Endothelial cell (in vitro differentiated cells): Measurements from ENCODE around the gene TGFB2. TPM values are rescaled to one million over a fixed set of nuclear protein-coding genes. Genes with fewer than 3 reads are reported as not detected.

Experiments used
- DNase-seq: peaks from one replicate; pipeline ENCODE4 v3.0.0; 2021; ENCODE audit warnings: low spot score
- H3K27ac Mint-ChIP-seq: one replicate; pipeline ENCODE4 v1.8.0; 2021; ENCODE audit warnings: mixed read lengths, inconsistent platforms; ENCODE audit not compliant: unreplicated experiment
- H3K27me3 Mint-ChIP-seq: one replicate; pipeline ENCODE4 v1.8.0; 2021; ENCODE audit warnings: mild to moderate bottlenecking, moderate library complexity, mixed read lengths, inconsistent platforms; ENCODE audit not compliant: unreplicated experiment
- H3K36me3 Mint-ChIP-seq: one replicate; pipeline ENCODE4 v1.8.0; 2021; ENCODE audit warnings: mild to moderate bottlenecking, low read depth, mixed read lengths, inconsistent platforms; ENCODE audit not compliant: unreplicated experiment
- H3K4me1 Mint-ChIP-seq: one replicate; pipeline ENCODE4 v1.8.0; 2021; ENCODE audit warnings: mild to moderate bottlenecking, mixed read lengths, inconsistent platforms; ENCODE audit not compliant: unreplicated experiment
- H3K4me3 Mint-ChIP-seq: one replicate; pipeline ENCODE4 v1.8.0; 2021; ENCODE audit warnings: mild to moderate bottlenecking, mixed read lengths, inconsistent platforms; ENCODE audit not compliant: unreplicated experiment
- H3K9me3 Mint-ChIP-seq: one replicate; pipeline ENCODE4 v1.8.0; 2021; ENCODE audit warnings: mixed read lengths, inconsistent platforms; ENCODE audit not compliant: unreplicated experiment
- CTCF ChIP-seq: fragments of 200-600 bp; sonication (generic); IDR thresholded peaks from one replicate; pipeline ENCODE4 v1.5.0; 2021; ENCODE audit warnings: antibody characterized with exemption; ENCODE audit not compliant: unreplicated experiment
- total RNA-seq: library from RNA; stranded (reverse); fragmentation: NEBNext Ultra II Directional; extraction: Animal tissue kit (Norgen Biotek cat#: 25700); gene quantifications from one replicate; pipeline ENCODE4 v1.2.1, GENCODE V29; 2021; ENCODE audit not compliant: unreplicated experiment

The TGFB2 gene
- total RNA-seq, 1 donor from 2014 or later = 0.62 TPM

- TF ChIP-seq CTCF = no peak
- DNase-seq = no peak
- H3K36me3 Mint-ChIP-seq = no peaks in the 10 kb centered on the region
- peaks cover 8% of the 10 kb centered on the region for H3K27me3 Mint-ChIP-seq
- H3K27ac Mint-ChIP-seq = no peak overlapping the region
- H3K9me3 Mint-ChIP-seq = no peaks in the 10 kb centered on the region
- H3K4me1 Mint-ChIP-seq = peaks cover 15% of the 10 kb centered on the region
- no peak overlapping the region for H3K4me3 Mint-ChIP-seq
These were observed 5.7 kb downstream of the TGFB2 start for GRCh38 chr1:218350801-218351266.

DNA sequence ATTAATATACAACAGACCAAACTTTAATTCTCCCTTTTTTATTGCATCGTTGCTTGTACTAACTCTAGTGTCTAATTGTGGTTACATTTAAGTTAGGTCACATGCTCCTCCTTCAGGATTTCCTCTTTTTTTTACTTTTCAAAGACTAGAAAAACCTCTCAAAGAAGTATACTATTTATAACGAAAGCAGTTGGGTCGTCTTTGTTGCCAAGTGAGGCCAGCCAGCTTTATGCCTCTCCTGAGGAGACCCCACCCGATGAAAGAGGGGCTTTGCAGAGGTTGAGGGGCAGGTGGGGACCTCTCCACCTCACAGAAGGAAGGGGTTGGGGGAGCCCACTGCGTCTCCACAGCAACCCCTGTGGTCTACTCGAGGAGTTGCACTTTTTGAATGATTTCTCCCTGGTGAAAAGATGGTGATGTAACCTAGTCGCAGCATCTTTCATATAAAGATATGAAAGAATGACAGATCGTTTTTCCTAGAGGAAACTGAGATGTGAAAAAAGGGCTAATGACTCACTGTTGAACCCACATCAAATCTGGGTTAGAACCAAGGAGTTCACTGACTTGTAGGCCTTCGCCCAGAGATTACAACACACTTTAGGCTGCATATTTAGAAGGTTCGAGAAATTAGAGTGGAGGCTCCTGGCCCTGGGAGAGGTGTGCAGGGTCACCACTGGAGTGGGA, 6.4 kb downstream of the TGFB2 start:
- no peak overlapping the region for H3K4me3 Mint-ChIP-seq
- no peaks in the 10 kb centered on the region for H3K9me3 Mint-ChIP-seq
- H3K36me3 Mint-ChIP-seq = no peaks in the 10 kb centered on the region
- H3K4me1 Mint-ChIP-seq = peaks cover 11% of the 10 kb centered on the region
- DNase-seq = no peak
- peaks cover 5% of the 10 kb centered on the region for H3K27me3 Mint-ChIP-seq
- no peak overlapping the region for H3K27ac Mint-ChIP-seq
- TF ChIP-seq CTCF = no peak

DNA sequence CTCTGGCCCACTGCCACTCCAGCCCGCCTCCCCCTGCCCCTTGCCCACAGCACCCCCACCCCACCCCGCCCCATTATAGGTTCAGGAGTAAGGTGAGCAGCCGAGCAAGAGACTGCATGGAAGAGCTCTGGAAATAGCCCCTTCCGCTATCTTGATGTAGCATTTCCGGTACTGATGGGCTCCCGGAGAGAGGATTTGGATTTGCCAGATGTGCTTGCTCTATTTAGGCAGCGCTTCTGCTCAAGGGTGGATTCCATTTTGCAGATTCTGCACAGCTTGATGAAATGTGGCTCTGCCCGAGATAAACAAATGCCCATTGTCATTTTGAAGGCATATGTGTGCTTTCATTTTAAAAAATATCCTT, 6.9 kb downstream of the TGFB2 start:
- no peaks in the 10 kb centered on the region for H3K9me3 Mint-ChIP-seq
- no peak for DNase-seq
- no peak overlapping the region for H3K4me3 Mint-ChIP-seq
- H3K4me1 Mint-ChIP-seq = peaks cover 8% of the 10 kb centered on the region
- H3K27me3 Mint-ChIP-seq = peaks cover 2% of the 10 kb centered on the region
- TF ChIP-seq CTCF = no peak
- no peaks in the 10 kb centered on the region for H3K36me3 Mint-ChIP-seq
- no peak overlapping the region for H3K27ac Mint-ChIP-seq

GRCh38 chr1:218353656-218354055, 8.5 kb downstream of the TGFB2 start:
- no peak for TF ChIP-seq CTCF
- Mint-ChIP-seq H3K4me1 (no peaks in the 10 kb centered on the region), H3K36me3 (no peaks in the 10 kb centered on the region), H3K27ac (no peak overlapping the region), H3K27me3 (peaks cover 2% of the 10 kb centered on the region), H3K9me3 (no peaks in the 10 kb centered on the region), H3K4me3 (no peak overlapping the region)
- no peak for DNase-seq

- H3K27me3 Mint-ChIP-seq = peaks cover 2% of the 10 kb centered on the region
- no peaks in the 10 kb centered on the region for H3K9me3 Mint-ChIP-seq
- no peak for TF ChIP-seq CTCF
- no peak for DNase-seq
- no peaks in the 10 kb centered on the region for H3K36me3 Mint-ChIP-seq
- no peak overlapping the region for H3K4me3 Mint-ChIP-seq
- H3K4me1 Mint-ChIP-seq = no peaks in the 10 kb centered on the region
- H3K27ac Mint-ChIP-seq = no peak overlapping the region
These were observed 10.1 kb downstream of the TGFB2 start for GRCh38 chr1:218355278-218355677.
